H4 (cell line): ENCODE measurements around the gene UBA52. TPM values are rescaled to one million over a fixed set of nuclear protein-coding genes. Genes with fewer than 3 reads are reported as not detected.
"Not testable (repeated sequence)": the region's sequence is repeated elsewhere in the genome, so short reads cannot be mapped to it uniquely, and the experiment has no call there.

Source experiments
- DNase-seq: peaks from one replicate; pipeline ENCODE4 v3.0.0-alpha.2; 2015; ENCODE audit warnings: low spot score
- total RNA-seq: library from RNA; depleted of rRNA; stranded (reverse); fragments of >200 nt; shearing (Covaris generic); gene quantifications from 2 replicates; pipeline ENCODE4 v1.2.3, GENCODE V29; 2014

UBA52 gene
- total RNA-seq, 1 experiment from 2014 or later = 2,104 TPM

DNA sequence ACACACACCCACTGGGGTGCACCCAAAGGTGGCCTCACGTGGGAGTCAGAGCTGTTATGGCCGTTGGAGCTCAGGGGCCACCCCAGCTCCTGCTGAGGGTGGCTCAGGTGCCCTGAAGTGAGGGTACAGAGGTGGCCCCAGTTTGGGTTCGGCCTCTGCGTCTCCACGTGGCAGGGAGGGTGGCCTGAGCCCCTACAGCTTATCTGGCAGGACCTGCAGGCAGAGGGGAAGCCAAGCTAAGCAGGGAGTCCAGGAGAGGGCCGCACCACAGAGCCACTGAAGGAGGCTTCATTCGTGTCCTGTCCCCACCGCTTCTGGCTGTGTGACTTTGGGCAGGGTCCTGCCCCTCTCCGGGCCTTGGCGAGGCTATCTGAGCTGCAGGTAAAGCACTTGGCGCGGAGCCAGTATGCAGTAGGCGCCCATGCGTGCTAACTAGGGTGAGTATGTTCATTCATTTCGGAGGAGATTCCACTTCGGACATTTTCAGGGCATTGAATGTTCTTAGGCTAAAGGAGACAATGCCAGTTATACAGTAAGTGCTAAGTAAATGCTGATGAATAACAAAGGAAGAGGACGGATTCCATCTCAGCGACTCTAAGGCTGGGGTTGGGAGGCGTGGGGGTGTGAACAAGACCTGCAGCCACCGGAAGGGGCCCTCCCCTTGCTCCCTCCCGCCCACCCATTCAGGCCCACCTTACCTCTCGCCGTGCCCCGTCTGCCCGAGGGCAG is 21.9 kb downstream of the UBA52 start:
- DNase-seq = no peak

- DNase-seq = peak; percentile 56
Measured at GRCh38 chr19:18594096-18594823, 22.6 kb downstream of the UBA52 start.

DNA sequence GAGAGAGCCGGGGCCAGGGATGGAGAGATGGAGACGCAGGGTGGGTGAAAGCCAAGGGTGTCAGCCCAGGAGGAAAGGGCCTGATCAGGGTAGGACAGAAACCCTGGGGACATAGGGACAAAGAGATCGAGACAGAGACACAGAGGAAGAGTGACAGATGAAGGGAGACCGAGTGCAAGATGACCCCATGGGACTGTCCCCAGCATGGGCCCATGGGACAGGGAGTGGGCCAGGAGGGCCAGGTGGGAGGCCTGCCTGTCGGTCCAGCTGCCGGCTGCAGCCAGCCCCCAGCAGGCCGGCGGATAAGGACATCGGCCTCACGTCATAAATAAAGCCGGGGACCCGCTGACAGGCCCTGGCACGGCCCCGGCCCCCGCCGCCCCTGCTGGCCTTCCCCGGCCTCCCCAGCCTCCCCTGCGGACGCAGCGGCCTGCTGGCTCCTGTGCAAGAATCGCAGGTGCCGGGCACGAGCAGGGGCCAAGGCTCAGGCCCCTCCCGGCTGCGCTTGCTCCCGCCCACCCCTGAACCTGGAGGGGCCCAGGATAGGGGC is 23.2 kb downstream of the UBA52 start:
- no peak for DNase-seq

- DNase-seq = no peak
Measured at GRCh38 chr19:18595475-18595874, 23.8 kb downstream of the UBA52 start.

DNA sequence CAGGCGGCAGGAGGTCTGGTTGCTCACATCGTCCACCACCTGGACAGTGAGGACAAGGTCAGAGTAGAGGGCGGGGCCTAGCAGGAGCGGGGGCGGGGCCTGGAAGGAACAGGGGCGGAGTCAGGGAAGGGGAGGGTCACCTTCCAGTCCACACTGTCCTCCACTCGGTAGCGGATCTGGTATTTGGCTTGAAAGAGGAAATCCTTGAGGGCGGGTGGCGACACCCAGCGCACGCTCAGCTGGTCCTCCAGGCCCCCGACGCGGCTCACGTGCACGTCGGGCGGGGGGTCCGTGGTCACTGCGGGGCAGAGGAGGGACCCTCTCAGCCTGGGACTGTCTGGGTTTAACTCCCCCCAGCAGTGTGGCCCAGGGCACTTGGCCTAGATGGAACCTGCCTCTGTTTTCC is 25.1 kb downstream of the UBA52 start:
- DNase-seq = no peak

GRCh38 chr19:18597809-18598660 is 26.4 kb downstream of the UBA52 start:
- no peak for DNase-seq

DNA sequence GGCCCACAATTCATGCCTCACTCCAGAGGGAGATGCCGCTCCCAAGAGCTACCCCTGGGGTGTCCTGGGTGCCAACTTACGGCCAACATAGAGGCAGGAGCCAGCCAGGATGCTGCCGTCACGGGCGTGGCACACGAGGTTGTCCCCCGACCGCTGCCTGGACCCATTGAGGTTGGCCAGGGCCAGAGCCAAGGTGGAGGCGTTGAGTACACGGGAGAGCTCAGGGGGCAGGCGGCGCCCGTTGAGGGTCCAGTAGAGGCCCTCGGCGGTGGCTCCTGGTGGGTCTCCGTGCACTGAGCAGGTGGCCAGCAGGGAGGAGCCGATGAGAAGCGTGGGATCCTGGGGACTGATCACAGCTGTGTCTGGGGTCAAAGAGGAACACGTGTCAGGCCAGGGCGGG is 27.8 kb downstream of the UBA52 start:
- DNase-seq = no peak

GRCh38 chr19:18600692-18601397 is 29.2 kb downstream of the UBA52 start:
- DNase-seq = not testable (repeated sequence)

GRCh38 chr19:18601875-18602274 is 30.2 kb downstream of the UBA52 start:
- no peak for DNase-seq

DNA sequence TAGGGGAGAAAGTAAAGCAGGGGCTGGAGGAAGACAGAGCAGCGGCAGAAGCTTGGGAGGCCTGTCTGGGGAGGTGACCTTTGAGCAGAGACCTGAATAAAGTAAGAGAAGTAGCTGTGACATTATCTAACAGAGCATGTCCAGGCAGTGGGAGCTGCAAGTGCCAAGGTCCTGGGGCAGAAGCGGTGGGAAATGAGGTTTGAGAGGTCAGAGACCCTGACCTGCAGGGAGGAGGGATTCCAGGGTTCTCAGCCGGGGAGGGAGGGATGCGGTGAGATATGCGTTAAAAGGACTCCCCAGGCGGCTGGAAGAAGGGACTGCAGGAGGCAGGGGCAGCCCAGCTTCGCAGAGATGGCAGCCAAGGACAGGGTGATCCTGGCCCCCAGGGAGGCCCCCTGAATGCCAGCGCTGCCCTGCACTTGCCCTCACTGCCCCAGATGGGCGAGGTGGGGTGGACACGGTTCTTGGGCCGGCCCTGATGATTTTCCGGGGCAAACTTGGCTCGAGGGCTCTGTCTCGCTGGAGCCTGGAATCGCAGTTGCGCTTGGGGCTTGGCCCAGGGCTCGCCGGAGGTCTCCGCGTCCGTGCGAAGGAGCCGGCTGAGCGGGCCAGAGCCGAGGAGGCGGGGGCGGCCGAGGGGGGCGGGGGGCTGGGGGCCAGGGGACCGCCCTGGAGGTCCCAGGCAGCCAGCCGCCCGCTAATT is 31.7 kb downstream of the UBA52 start:
- DNase-seq = no peak

DNA sequence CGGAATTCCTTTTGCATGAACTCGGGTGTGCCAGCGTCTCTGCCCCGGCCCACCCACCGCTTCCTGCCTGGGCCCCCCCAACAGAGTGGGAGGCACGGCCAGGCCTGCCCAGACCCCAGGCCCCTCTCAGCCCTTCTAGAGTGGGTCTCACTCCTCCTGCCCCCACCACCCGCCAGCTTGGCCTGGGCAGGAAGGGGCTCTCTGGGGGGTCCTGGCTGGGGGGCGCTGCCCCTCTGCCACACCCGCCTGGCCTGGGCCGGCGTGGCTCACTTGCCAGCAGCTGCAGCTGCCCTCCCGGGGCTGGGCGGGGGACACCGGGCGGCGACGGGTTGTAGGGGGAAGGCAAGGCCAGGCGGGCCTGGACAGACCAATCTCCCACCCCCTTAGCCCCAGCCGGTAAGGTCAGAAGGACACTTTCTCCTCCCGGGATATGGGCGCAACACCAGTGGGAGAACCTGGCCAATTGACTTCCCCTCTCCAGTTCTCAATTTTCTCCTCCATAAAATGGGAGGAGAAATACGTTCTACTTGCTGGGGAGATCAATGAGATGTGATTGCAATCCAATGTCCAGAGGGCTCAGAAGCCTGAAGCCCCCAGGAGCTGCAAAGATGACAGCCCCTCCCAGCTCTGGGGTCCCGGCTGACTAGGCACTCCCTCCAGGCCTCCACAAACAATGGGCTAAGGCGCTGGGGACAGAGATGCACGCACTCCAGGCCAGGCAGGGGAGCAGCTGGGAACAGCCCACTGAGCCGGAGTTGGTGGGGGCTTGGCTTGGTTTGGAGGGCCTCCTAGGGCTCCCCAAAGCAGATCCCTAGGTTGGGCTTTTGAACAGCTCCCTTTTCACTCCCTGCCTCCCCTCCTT is 32.5 kb downstream of the UBA52 start:
- no peak for DNase-seq

DNA sequence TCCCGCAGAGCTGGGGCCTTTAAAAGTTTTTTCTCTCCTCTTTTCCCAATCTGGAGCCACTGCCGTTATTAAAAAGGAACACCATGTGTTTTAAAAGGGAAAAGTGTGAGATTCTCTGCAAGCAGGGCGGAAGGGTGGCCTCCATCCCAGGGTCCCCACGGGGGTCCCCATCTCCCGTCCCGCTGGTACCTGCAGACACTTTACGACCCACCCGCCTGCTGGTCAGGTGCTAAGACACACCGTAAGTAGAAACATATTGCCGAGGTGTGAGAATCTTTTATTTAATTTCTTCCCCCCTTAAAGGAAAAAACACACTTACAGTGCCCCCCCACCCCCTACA is 33.1 kb downstream of the UBA52 start:
- DNase-seq = no peak

DNA sequence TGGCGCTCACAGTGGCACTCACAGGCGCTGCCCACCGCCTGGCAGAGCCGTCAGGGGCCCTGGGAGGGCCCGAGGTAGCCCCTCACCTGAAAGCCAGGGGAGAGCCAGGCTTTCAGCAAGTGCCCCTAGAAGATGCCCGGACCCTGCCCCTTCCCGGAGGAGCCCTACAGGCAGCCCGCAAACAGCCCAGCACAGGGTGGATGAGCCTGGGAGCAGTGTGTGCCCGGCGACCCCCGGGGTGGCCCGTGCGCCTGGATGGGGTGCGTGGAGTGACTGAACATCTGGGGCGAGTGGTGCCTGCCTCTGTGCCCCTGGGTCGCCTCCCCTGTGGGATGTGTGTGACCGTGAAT is 33.5 kb downstream of the UBA52 start:
- no peak for DNase-seq

- no peak for DNase-seq
Measured at GRCh38 chr19:18605546-18606280, 34.1 kb downstream of the UBA52 start.

- no peak for DNase-seq
Measured at GRCh38 chr19:18606281-18607225, 34.9 kb downstream of the UBA52 start, which contains the start of gene CRLF1. TSS of gene CRLF1 (minus strand) at chr19:18606799. CDS start at chr19:18606656, 143 bp downstream.

GRCh38 chr19:18607226-18608101 is 35.8 kb downstream of the UBA52 start:
- no peak for DNase-seq
